HL-60 (cell line): ENCODE data around the gene NTSR2.

Experiments used
- CTCF ChIP-seq: IDR thresholded peaks from one replicate; pipeline ENCODE4 v1.5.1; 2011; ENCODE audit warnings: low read length, control low read depth, inconsistent platforms; ENCODE audit not compliant: insufficient read depth
- POLR2AphosphoS5 ChIP-seq: IDR thresholded peaks from 2 replicates; pipeline ENCODE4 v1.6.1; 2012; ENCODE audit warnings: low read depth
- REST ChIP-seq: IDR thresholded peaks from 2 replicates; pipeline ENCODE4 v1.6.1; 2012; ENCODE audit warnings: low read depth; ENCODE audit not compliant: insufficient replicate concordance
- SPI1 ChIP-seq: IDR thresholded peaks from 2 replicates; pipeline ENCODE4 v1.6.1; 2012; ENCODE audit warnings: low read depth, mild to moderate bottlenecking, borderline replicate concordance

- TF ChIP-seq CTCF (no peak), SPI1 (no peak), POLR2AphosphoS5 (no peak), REST (no peak)
Measured at GRCh38 chr2:11684894-11685460, 15.0 kb upstream of the NTSR2 start.
